Neural cell (in vitro differentiated cells): ENCODE measurements around the gene GMPR. TPM values are rescaled to one million over a fixed set of nuclear protein-coding genes. Genes with fewer than 3 reads are reported as not detected.
"Not testable (repeated sequence)": the region's sequence is repeated elsewhere in the genome, so short reads cannot be mapped to it uniquely, and the experiment has no call there.

Experiments
- H2AFZ ChIP-seq: fragments of 200-600, 300-800 bp; sonication (generic), shearing (Covaris generic); 2 replicates; pipeline ENCODE4 v1.6.0; 2014; ENCODE audit warnings: low read depth, mild to moderate bottlenecking, antibody characterized with exemption, low read length, moderate library complexity
- H3F3A ChIP-seq: fragments of 200-600 bp; shearing (Covaris generic); 2 replicates; pipeline ENCODE4 v1.6.1; 2016; ENCODE audit warnings: mild to moderate bottlenecking, moderate library complexity, mixed read lengths, antibody characterized with exemption, low read length; ENCODE audit not compliant: insufficient read depth, poor library complexity, severe bottlenecking
- H3K27ac ChIP-seq: fragments of 200-600, 300-800 bp; sonication (generic), shearing (Covaris generic); 2 replicates; pipeline ENCODE4 v1.5.1; 2014; ENCODE audit warnings: mild to moderate bottlenecking, low read length, moderate library complexity
- H3K27me3 ChIP-seq: fragments of 300-800, 200-600 bp; sonication (generic), shearing (Covaris generic); 2 replicates; pipeline ENCODE4 v1.6.0; 2014; ENCODE audit warnings: mild to moderate bottlenecking, low read depth, low read length, moderate library complexity; ENCODE audit not compliant: insufficient read depth
- H3K36me3 ChIP-seq: fragments of 300-800, 200-600 bp; sonication (generic), shearing (Covaris generic); 2 replicates; pipeline ENCODE4 v1.5.1; 2014; ENCODE audit warnings: mild to moderate bottlenecking, antibody characterized with exemption, low read length, moderate library complexity; ENCODE audit not compliant: insufficient read depth
- H3K4me2 ChIP-seq: fragments of 300-800, 200-600 bp; sonication (generic), shearing (Covaris generic); 2 replicates; pipeline ENCODE4 v1.6.0; 2014; ENCODE audit warnings: mild to moderate bottlenecking, low read length
- H3K4me3 ChIP-seq: fragments of 300-800, 200-600 bp; sonication (generic), shearing (Covaris generic); 2 replicates; pipeline ENCODE4 v1.5.1; 2014; ENCODE audit warnings: mild to moderate bottlenecking, low read length, moderate library complexity
- H3K79me2 ChIP-seq: fragments of 200-600 bp; shearing (Covaris generic); replicated peaks from 2 replicates; pipeline ENCODE4 v1.6.0; 2014; ENCODE audit warnings: mild to moderate bottlenecking, low read length, moderate library complexity; ENCODE audit not compliant: insufficient read depth
- H3K9ac ChIP-seq: fragments of 300-800, 200-600 bp; sonication (generic), shearing (Covaris generic); 2 replicates; pipeline ENCODE4 v1.6.1; 2016; ENCODE audit warnings: mild to moderate bottlenecking, low read length, mixed read lengths
- H3K9me2 ChIP-seq: fragments of 200-600 bp; shearing (Covaris generic); 2 replicates; pipeline ENCODE4 v1.6.1; 2016; ENCODE audit warnings: mild to moderate bottlenecking, low read length, mixed read lengths; ENCODE audit not compliant: insufficient read depth
- H3K9me3 ChIP-seq: fragments of 200-600, 300-800 bp; sonication (generic), shearing (Covaris generic); 2 replicates; pipeline ENCODE4 v1.6.1; 2016; ENCODE audit warnings: mild to moderate bottlenecking, mixed run types, low read length, moderate library complexity, mixed read lengths
- H4K20me1 ChIP-seq: fragments of 200-600 bp; shearing (Covaris generic); 2 replicates; pipeline ENCODE4 v1.6.1; 2016; ENCODE audit warnings: mild to moderate bottlenecking, mixed run types; ENCODE audit not compliant: insufficient read depth
- EP300 ChIP-seq: fragments of 450-650 bp; conservative IDR thresholded peaks from 2 replicates; pipeline ENCODE4 v1.6.1; 2014; ENCODE audit warnings: antibody characterized with exemption, mild to moderate bottlenecking, moderate library complexity; ENCODE audit not compliant: poor library complexity, severe bottlenecking
- EZH2 ChIP-seq: fragments of 200-600, 300-800 bp; shearing (Covaris generic), sonication (generic); IDR thresholded peaks from 2 replicates; pipeline ENCODE4 v1.6.1; 2014; ENCODE audit warnings: antibody characterized with exemption, low read length, borderline replicate concordance, mild to moderate bottlenecking; ENCODE audit not compliant: insufficient read depth, poor library complexity, severe bottlenecking
- MXI1 ChIP-seq: fragments of 450-650 bp; conservative IDR thresholded peaks from 2 replicates; pipeline ENCODE4 v1.6.1; 2014; ENCODE audit warnings: antibody characterized with exemption, mild to moderate bottlenecking; ENCODE audit not compliant: poor library complexity, severe bottlenecking
- POLR2AphosphoS5 ChIP-seq: IDR thresholded peaks from 2 replicates; pipeline ENCODE4 v1.6.1; 2012
- RAD21 ChIP-seq: fragments of 450-650 bp; conservative IDR thresholded peaks from 2 replicates; pipeline ENCODE4 v1.6.1; 2014; ENCODE audit warnings: antibody characterized with exemption, mild to moderate bottlenecking, moderate library complexity
- REST ChIP-seq: IDR thresholded peaks from 2 replicates; pipeline ENCODE4 v1.6.1; 2012; ENCODE audit warnings: borderline replicate concordance
- SMC3 ChIP-seq: fragments of 450-650 bp; conservative IDR thresholded peaks from 2 replicates; pipeline ENCODE4 v1.6.1; 2014; ENCODE audit warnings: antibody characterized with exemption, mild to moderate bottlenecking, moderate library complexity; ENCODE audit not compliant: poor library complexity
- TAF1 ChIP-seq: IDR thresholded peaks from 2 replicates; pipeline ENCODE4 v1.6.1; 2012; ENCODE audit warnings: low read depth
- polyA plus RNA-seq: library from polyadenylated mRNA; depleted of rRNA; stranded (reverse); fragments of >200 nt; gene quantifications from 2 replicates; pipeline ENCODE4 v1.2.3, GENCODE V29; 2014
- TF ChIP-seq, protein P1 (sequence below): fragments of 450-650 bp; IDR thresholded peaks from 2 replicates; pipeline ENCODE4 v1.5.1; 2014; ENCODE audit warnings: antibody characterized with exemption, mild to moderate bottlenecking, moderate library complexity; ENCODE audit not compliant: poor library complexity, severe bottlenecking

Gene GMPR
- polyA plus RNA-seq, 1 donor from 2014 or later, result not detected

DNA sequence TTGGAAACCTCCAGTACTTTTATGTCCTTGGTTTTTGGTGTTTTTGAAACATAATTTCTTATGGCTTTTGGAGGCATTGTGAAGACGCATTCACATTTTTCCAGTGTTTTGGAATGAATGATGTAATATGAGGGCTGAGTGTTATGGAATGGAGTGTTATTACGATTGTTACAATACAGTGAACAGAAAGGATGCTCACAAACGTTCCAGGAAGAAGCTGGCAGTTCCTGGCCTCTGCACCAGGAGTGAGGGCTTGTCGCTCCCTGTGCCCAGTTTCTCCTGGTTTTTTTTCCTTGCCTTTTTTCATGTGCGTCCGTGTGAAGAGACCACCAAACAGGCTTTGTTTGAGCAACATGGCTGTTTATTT lies 20.3 kb downstream of the GMPR start:
- Histone ChIP-seq H3F3A (no peaks in the 10 kb centered on the region), H3K9ac (no peak overlapping the region), H3K27ac (no peak overlapping the region), H3K4me3 (no peak overlapping the region), H2AFZ (no peak overlapping the region), H3K79me2 (no peaks in the 10 kb centered on the region), H3K9me2 (no peaks in the 10 kb centered on the region), H3K27me3 (no peaks in the 10 kb centered on the region), H3K36me3 (no peaks in the 10 kb centered on the region), H3K9me3 (no peaks in the 10 kb centered on the region), H3K4me2 (no peak overlapping the region), H4K20me1 (no peaks in the 10 kb centered on the region)
- TF ChIP-seq TAF1 (no peak), EZH2 (no peak), MXI1 (no peak), REST (no peak), EP300 (no peak), RAD21 (no peak), SMC3 (no peak), POLR2AphosphoS5 (no peak)
- TF ChIP-seq, protein P1, sequence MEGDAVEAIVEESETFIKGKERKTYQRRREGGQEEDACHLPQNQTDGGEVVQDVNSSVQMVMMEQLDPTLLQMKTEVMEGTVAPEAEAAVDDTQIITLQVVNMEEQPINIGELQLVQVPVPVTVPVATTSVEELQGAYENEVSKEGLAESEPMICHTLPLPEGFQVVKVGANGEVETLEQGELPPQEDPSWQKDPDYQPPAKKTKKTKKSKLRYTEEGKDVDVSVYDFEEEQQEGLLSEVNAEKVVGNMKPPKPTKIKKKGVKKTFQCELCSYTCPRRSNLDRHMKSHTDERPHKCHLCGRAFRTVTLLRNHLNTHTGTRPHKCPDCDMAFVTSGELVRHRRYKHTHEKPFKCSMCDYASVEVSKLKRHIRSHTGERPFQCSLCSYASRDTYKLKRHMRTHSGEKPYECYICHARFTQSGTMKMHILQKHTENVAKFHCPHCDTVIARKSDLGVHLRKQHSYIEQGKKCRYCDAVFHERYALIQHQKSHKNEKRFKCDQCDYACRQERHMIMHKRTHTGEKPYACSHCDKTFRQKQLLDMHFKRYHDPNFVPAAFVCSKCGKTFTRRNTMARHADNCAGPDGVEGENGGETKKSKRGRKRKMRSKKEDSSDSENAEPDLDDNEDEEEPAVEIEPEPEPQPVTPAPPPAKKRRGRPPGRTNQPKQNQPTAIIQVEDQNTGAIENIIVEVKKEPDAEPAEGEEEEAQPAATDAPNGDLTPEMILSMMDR, result no peak

DNA sequence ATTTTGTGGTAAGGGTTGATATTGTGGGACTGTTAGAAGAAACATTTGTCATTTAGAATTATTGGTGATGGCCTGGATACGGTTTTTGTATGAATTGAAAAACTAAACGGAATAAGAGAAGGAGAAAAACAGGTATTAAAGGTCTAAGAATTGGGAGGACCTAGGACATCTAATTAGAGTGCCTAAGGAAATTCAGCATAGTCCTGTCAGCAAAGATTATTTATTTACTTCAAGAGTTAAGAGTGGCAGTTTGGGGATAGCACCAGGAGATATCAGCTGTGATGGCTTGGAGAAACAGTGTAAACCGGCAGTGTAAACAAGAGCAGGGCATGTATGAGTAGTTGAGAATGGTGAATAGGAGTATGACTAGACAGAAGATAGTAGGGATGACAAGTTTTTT lies 21.2 kb downstream of the GMPR start:
- H3F3A ChIP-seq, H3K79me2 ChIP-seq, H3K9me3 ChIP-seq, H3K36me3 ChIP-seq, H3K27me3 ChIP-seq, H3K4me2 ChIP-seq, H3K4me3 ChIP-seq, H3K9ac ChIP-seq, H2AFZ ChIP-seq, H3K9me2 ChIP-seq, H3K27ac ChIP-seq, H4K20me1 ChIP-seq: not testable (repeated sequence)

- H3K27me3 ChIP-seq, H3K36me3 ChIP-seq, H3K9ac ChIP-seq, H4K20me1 ChIP-seq, H2AFZ ChIP-seq, H3K79me2 ChIP-seq, H3K9me3 ChIP-seq, H3K27ac ChIP-seq, H3K4me3 ChIP-seq, H3F3A ChIP-seq, H3K4me2 ChIP-seq, H3K9me2 ChIP-seq: not testable (repeated sequence)
These were observed 22.2 kb downstream of the GMPR start for GRCh38 chr6:16260602-16261001.

- not testable (repeated sequence) for H3K79me2 ChIP-seq, H3K27ac ChIP-seq, H3K4me2 ChIP-seq, H3K27me3 ChIP-seq, H3K9me2 ChIP-seq, H2AFZ ChIP-seq, H3K9me3 ChIP-seq, H3K4me3 ChIP-seq, H4K20me1 ChIP-seq, H3K9ac ChIP-seq, H3K36me3 ChIP-seq, H3F3A ChIP-seq
These were observed 24.4 kb downstream of the GMPR start for GRCh38 chr6:16262773-16263172.

DNA sequence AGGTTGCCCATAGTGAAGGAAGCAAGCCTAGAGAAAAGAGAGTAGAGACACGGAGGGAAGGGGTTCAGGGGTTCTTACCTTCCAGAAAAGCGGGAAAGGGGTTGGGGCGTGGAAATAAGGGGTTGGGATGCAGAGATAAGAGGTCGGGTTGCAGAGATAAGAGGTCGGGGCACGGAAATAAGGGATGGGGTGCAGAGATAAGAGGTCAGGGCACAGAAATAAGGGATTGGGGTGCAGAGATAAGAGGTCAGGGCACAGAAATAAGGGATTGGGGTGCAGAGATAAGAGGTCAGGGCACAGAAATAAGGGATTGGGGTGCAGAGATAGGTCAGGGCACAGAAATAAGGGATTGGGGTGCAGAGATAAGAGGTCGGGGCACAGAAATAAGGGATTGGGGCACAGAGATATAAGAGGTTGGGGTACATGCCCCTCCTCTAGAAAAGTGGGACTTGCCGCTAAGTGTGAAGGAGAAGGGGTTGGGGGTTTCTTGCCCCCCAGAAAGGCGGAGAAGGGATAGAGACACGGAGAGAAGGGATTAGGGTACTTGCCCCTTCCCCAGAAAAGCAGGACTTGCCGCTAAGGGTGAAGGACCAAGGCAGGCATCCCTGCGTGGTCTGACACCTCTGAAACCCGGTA lies 25.2 kb downstream of the GMPR start:
- not testable (repeated sequence) for H3K36me3 ChIP-seq, H3K27me3 ChIP-seq, H3F3A ChIP-seq, H3K9ac ChIP-seq, H3K4me3 ChIP-seq, H4K20me1 ChIP-seq, H3K9me2 ChIP-seq, H2AFZ ChIP-seq, H3K9me3 ChIP-seq, H3K79me2 ChIP-seq, H3K27ac ChIP-seq, H3K4me2 ChIP-seq
